NCI-H1694 treated with DMSO at 0.1 percent for 48 hours (cell line): ENCODE results near the gene CCDC142.
"Not testable (repeated sequence)": the region's sequence is repeated elsewhere in the genome, so short reads cannot be mapped to it uniquely, and the experiment has no call there.

Experiments
- DNase-seq: peaks from one replicate; lab custom pipeline; 2025; lab: John Stamatoyannopoulos, UW

Gene CCDC142

DNA sequence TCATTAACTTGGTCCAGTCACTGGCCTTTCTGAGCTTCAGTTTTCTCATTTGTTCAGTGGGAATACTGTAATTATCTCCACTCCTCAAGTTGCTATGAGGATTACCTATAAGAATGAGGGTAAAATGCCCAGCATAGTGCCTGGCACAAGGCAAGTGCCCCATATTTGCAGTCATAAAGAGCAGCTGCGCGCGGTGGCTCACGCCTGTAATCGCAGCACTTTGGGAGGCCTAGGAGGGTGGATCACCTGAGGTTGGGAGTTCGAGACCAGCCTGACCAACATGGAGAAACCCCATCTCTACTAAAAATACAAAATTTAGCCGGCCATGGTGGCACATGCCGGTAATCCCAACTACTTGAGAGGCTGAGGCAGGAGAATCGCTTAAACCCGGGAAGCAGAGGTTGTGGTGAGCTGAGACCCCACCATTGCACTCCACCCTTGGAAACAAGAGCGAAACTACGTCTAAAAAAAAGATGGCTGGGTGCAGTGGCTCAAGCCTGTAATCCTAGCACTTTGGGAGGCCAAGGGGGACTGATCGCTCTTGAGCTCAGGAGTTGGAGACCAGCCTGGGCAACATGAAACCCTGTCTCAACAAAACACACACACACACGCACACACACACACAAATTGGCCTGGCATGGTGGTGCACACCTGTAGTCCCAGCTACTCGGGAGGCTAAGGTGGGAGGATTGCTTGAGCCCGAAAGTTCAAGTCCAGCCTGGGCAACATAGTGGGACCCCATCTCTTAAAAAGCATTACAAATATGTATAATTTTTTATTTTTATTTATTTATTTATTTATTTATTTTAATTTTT lies 40.1 kb downstream of the CCDC142 start:
- DNase-seq = not testable (repeated sequence)

DNA sequence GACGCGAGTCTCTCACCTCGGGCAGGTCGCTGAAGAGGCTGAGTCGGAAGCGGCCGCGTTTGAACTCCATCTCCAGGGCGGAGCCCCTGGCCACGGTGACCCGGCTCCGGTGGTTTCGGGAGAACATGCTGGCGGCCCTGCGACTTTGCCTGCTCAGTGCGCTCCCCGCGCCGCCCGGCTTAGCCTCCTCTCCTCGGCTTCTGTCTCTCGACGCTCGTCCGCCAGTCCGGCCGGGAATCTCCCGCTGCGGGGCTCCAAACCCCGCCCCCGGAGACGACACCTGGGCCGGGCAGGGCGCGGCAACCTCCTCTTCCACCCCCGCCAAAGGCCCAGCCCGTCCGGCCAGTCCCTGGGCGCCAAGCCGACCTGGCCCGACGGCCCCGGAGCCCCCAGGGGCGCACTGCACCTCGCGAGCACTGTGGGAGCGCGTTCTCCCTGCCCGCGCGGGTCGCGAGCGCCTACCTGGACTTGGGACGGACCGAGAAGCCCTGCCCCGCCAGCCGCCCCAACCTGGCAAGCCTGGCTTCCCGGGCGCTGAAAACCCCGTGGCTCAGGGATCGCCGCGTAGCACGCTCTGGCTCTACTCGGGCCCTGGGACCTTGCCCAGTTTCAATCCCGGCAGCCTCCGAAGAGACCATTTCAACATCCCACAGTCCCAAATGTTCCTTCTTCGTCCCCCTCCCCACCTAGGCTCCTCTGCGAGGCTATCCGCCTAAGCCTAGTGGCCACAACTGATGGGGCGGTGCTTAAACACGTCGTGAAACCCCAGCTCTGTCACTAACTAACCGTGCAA lies 40.9 kb downstream of the CCDC142 start, which contains the start of gene RTKN:
TSS of gene RTKN (minus strand) at position 248 of the 793 bp plus-strand sequence. CDS start at position 127, 121 bp downstream.
- no peak for DNase-seq

DNA sequence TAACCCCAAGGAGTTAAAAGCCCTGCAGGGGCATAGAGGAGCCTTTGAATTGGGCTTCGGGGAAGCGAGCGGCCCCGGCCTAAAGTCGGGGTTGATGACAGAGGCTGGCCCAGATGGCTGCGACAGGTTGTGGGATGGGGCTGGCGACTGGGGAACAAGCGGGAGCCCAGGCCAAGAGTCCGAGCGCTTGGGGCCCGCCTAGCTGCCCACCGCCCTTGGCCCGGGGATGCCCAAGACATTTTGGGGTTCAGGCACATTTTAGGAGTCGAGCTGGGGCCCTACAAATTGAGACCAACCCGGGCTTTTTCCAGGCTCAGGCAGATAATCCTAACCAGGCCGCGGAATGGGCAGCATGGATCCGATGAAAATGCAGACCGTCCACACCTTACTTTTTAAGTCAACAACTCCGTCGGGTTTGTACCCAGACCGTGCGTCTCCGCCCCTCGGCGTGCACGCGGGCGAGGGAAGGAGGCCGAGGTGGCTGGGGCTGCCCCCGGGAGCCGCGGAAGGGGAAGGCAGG lies 41.6 kb downstream of the CCDC142 start:
- no peak for DNase-seq

DNA sequence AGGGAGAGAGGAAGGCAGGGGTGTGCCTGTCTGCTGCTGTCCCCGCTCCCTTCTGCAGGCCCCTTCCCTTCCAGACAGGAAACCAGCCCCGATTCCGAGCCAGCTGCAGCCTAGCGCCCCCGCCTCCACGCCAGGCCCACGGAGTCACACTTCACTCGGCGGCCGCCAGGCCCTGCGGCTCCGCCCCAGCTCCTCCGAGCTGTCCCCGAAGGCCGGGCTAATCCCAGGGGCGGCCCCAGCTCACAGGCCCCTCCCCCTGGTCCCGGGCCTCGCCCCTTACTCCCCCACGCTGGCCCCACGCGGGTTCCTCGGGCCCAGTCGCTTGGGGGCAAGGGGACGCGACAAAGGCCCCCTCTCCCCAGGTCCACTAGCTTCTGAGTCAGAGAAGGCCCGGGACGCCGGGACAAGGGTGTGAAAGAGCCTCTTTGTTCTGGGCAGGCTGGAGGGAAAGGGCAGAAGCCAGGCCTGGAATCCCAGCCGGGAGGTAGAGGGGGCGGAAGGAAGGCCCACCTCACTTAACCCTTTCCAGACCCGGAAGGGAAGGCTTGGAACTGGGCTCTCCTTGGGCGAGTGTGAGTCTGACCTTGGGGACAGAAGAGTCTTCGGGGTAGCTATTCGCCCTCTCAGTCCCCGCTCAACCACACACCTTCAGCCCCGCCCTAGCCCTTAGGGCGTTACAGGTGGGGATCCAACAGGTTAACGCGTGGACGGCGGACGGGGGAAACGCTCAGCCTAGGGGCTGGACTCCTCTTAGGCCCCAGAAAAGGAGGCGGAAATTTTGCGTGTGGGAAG lies 42.2 kb downstream of the CCDC142 start:
- peak; percentile 75 for DNase-seq

DNA sequence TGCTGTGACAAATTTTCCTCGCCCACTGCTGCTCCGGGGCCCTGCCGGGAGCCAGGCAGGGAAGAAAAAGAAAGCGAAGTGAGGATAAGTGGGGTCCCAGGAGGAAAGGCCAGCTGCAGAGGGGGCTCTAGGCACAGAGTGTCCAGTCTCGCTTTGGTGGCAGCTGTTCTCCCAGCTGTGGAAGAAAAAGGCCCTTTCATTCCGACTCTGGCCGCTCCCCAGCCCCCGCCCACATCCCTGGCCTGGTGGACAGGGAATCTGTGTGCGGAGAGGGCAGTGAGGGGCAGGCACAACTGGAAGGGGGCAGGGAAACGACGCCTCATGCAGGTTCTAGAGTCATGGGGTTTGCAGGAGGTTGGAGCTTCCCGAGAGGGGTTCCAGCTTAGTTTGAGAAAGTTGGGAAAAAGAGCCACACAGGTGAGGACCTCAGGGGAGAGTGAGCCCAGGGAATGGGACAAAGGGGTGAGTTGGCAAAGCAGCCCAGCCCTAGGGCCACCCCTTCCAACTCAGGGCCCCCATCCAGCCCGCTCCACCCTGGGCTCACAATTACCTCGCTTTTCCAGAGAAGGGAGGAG lies 42.9 kb downstream of the CCDC142 start:
- no peak for DNase-seq

DNA sequence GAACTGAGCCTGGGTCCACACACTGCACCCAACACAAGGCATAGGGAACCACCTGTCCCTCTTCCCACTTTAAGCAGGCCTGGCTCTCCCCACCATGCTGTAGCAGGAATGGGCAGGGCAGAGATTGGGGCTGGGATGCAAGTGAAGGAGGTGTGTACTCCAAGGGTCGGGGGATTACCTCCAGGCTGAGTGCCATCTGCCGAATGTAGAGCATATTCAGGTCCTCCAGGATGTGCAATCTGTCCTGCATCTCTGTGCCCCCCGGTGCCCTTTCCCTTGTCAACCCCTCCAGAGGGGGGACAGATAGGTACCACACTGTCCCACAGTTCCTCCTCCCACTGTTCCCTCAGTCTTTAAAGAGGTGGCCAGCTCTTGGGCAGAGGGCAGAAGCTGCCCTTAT lies 43.4 kb downstream of the CCDC142 start:
- no peak for DNase-seq

DNA sequence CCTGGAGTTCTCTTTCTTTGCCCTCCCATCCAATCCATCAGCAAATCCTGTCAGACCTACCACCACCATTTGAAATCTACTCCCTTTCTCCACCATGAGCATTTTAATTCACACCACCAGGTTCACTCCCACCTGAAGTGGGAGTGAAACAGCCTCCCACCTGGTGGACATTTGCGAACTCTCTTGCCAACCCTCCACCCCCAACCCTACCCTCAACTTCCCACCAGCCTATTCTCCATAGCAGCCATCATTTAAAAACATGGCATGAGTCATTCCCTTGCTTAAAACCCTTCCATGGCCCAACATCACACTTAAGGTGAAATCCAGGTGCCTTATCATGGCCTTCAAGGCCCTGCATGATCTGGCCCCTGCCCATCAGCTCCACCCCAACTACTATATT lies 44.5 kb downstream of the CCDC142 start:
- DNase-seq = no peak

DNA sequence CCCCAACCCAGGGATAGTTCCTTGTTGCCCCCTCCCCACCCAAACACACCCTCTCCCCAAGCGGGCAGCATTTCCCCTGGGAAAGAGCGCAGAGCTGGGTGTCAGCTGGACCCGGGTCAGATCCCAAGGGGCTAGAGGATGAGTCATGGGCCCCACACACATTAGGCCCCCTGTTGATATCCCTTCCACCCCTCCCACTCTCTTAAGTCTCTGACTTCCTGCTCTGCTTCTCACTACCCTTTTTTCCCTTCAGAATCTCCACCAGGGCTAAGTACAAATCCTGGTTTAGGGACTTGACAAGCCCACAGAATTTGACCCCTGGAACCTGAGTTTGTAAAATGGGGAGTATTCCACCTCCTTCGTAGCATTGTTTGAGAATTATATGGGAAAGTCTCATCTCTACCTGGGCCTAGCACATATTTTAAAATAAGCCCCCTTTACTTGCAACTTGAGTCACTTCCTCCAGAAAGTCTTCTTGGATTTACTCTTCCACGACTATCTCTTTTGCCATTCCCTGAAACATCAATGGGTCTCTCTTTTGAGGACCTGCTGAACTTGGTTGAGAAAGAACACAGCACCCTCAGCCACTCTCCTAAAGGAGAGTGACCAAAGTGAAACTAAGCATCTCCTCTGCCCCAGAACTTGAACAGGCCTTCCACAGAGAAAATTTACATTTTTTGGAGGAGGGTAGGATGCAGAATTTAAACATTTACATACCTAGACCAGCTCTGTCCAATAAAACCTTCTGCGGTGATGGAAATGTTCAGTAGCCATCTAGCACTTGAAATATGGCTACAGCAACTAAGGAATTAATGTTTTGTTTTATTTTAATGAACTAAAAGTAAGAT lies 45.7 kb downstream of the CCDC142 start:
- no peak for DNase-seq

DNA sequence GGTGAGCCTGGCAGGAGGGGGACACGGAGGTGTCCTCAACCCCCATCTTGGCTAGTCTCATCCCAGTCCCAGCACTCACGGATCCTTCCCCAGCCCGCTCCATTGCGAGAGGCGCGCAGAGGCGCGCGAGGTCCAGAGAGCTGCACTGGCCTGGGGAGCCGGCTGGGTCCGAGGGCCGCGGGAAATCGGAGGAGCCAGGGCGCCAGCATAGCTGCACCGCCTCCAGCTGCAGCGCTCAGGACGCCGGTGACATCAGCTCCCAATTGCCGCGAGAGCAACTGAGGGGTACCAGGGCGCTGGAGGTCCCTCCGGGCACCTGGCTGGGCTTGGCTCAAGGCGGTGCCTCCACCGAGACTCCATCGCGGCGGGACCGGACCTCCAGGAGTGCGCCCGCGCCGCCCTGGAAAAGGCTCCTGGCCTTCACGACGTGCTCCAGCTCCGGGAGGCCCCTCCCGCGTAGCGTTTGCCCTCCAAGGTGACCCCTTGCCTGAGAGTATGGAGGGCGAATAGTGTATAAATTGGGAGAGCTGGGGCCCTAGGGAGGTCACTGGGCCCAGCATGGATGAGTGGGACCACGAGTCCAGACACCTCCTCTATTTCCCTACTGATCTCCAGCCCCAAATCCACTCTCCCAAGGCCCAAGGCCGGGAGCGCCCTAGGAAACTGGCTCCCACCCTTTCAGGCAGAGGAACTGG lies 46.5 kb downstream of the CCDC142 start:
- no peak for DNase-seq

DNA sequence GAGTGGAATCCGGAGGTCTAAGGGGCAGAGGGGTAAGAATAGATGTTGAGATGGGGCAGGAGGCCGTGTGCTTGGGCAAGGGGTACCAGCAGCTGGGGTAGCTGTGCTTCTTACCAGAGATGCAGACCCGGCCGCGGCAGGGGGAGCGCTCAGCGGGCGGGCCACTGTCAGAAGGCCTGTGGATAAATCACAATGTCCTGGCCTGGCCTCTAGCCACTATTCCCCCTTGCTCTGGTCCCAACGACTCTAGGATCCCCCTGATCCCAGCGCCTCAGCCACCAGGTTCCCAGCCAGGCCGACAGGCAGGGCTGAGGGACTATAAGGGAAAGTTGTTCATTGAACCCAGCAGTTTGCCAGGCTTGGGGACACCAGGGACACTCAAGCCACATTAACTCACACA lies 52.3 kb downstream of the CCDC142 start:
- DNase-seq = no peak

DNA sequence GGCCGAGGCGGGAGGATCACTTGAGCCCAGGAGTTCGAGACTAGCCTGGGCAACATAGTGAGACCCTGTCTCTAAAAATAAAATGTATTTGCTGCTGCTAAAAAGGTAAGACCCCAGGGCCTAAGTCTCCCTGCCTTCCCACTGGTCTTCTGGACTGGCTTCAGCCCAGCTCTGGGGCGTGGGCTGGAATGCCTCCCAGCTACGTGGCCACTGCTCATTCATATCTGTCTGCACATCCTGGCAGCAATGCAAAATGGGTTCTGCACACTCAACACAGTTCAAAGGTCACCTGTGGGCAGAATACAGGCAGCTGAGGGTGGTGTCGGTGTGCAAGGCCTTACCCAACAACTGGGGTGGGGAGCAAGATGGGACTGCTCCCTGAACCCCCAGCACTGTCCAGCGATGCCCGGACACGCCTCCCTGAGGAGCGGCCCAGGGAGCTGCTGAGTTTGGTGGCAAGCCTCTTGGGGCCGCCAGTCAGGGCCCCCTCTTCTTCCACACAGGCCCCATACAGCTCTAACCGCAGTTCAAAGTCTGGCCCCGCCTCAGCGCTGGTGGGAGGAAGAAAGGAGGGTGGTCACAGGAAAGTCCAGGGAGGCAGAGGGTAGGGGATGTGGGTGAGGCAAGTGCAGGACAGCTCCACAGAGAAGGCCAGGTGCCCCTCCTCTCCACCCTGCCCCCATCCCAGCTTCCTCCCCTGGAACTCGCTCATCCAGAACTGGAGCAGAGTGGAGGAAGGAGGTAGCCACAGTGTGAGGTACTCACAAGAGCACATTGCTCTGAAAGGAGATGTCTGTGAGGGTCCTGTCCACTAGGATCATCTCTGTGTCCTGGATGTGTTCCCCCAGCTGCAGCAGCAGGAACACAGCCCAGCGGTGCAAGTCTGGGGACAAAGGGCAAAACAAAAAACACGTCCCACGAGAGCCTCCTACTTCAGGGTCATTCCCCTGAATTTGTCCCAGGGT lies 53.0 kb downstream of the CCDC142 start:
- DNase-seq = no peak

DNA sequence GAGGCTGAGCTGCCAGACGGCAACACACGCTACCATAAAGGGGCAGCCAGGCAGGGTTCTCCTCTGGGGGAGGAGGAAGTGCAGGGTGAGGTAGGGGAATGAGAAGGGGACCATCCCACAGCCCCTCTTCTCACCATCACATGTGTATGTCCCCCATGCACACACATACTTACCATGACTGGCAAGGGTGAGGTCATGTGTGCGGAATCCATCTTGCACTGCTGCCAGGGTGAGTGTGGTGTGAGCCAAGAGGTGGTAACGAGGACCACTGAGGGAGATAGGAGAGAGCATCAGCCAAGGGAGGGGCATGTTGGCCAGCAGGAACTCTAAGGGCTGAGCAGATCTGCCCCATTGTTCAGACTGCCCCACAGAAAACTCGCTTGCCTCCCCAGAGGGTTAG lies 54.1 kb downstream of the CCDC142 start:
- DNase-seq = no peak

DNA sequence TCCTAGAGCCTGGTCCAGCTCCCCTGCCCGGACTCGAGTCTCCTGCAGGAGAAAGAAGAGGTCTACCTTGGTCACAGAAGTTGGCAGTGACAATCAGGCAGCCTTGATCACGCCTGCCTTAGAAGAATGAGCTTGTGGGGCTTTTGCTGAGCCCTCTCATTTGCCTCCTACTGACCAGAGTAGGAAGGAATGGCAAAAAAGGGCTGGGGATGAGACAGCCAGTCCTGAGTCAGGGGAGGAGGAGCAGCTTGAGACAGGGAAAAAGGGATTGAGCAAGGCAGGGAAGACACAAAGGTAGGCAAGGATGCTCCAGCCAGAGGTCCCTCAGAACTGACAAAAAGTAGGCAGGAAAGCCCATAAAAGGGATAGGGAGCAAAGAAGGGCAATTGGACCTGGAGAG lies 55.2 kb downstream of the CCDC142 start:
- no peak for DNase-seq

DNA sequence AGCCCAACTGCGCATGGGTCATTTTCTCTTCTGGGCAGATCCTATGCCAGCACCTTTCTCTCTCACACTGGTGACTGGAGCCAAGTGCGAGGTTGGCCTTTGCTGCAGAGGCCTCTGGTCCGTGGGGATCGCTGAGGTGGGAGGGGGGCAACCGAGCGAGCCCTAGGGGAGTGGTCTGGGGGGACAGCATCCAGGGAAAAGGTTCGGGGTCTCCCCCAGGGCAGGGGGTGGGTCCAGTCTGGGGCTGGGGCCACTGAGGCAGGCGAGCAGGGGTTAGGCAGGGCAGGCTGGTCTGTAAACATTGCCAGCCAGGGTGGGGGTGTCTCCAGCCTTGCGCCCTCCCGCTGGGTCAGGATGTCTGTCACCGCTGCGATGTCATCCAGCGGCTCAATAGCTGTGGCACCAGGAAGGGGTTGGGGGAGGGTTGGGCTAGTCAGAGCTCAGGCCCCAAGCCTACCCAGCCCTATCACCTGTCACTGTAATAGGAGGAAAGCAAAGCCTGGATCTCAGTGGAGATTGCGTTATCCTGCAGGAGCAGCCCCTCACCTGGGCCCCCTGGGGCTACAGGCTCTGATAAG lies 56.5 kb downstream of the CCDC142 start:
- DNase-seq = no peak

DNA sequence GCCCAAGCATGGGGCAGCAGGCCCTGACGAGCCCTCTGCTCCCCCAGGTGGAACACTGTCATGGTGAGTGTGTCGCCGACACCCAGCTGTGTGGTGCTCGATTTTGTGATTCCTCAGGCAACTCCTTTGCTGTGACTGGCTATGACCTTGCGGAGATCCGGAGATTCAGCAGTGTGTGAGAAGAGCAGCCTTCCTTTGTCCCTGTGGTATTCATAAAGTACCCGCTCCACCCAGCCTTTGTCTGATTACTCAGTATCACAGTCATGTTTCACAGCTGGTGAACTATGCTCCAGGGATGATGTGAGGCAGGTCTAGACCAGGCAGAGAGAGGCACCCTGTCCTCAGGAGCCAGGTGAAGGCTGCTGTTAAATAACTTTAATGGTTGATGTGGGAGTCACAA lies 57.3 kb downstream of the CCDC142 start:
- no peak for DNase-seq

DNA sequence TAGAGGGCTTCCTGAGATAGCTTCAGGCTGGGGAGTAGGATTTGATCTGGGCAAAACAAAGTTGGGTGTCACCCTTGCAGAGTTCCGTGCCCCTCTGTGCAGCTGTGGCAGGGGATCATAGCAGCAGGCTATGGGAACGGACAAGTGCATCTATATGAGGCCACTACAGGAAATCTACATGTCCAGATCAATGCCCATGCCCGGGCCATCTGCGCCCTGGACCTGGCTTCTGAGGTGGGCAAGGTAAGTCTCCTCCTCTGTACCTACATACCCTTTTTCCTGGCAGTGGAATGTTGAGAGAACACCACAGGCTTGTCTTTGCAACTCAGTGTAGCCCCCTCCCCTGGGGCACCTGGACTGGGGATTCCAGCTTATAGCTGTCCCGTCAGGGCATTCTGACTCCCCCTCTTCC lies 57.8 kb downstream of the CCDC142 start:
- DNase-seq = no peak

DNA sequence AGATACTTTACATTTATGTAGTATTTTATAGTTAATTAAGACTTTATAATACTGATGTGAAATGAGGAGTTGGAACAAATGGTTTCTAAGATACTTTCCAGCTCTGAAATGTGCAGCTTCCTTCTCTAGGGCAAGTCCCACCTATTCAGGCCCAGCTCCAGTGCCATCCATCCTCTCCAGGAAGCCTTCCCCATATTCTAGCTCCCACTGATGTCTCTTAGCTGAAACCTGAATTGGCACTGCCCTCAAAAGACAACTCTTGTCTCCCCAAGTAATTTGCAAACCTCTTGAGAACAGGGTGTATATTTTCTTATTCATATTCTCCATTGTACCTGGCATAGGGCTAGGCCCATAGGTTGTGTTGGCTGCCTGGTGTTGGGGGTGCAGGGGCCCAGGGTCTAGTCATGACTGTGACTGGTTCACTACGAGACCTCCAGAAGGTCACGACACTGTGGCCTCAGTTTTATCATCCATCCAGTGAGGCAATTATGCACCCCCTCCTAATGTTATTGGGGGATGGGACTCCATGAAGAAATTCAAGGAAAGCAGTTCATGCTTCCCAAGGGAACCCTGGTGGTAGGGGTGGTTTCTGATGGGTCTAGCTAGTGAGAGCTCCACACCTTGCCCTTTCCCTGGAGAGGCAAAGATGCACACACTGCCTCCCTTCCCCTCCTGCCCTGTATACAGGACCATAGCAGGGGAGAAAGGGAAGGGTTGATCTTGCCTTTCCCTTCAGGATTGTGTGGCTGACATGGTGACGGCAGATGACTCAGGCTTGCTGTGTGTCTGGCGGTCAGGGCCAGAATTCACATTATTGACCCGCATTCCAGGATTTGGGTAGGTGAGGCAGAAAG lies 58.4 kb downstream of the CCDC142 start:
- no peak for DNase-seq
